HCT116 (cell line): ENCODE results near the gene EIF2AK3. TPM values are rescaled to one million over a fixed set of nuclear protein-coding genes. Genes with fewer than 3 reads are reported as not detected.

Experiments
- ATAC-seq: fragments of 200-7000 bp; cut with Tn5 transposase; 2 replicates; pipeline ENCODE4 v1.9.1; 2020; ENCODE audit warnings: mild to moderate bottlenecking, moderate library complexity
- BruUV-seq: library from RNA; stranded (reverse); fragments of 400-500 nt; replicated peaks from 2 replicates; lab custom pipeline; 2021; lab: Mats Ljungman, UMichigan
- CTCF ChIA-PET: fragments of 300-600 bp; sonication (Branson Sonifier 250); formaldehyde crosslinking; loops from one replicate; lab custom pipeline; 2021; ENCODE audit warnings: antibody characterized with exemption; lab: Charles Lee
- POLR2A ChIA-PET: fragments of 300-600, 350-600 bp; sonication (Branson Sonifier 250); formaldehyde crosslinking; loops from one replicate; lab custom pipeline; 2021; ENCODE audit warnings: antibody characterized with exemption; lab: Charles Lee
- RAD21 ChIA-PET, 2 experiments: fragments of 300-600 bp; sonication (Branson Sonifier 250); formaldehyde crosslinking; loops; one replicate each; lab custom pipeline; 2023; ENCODE audit warnings: low total read pairs in 2 of 2; ENCODE audit not compliant: uncharacterized antibody in 2 of 2, unreplicated experiment in 2 of 2, low non-redundant PET in 1 of 2; lab: Charles Lee
- DNase-seq: peaks from one replicate; pipeline ENCODE4 v3.0.0-alpha.2; 2010; ENCODE audit warnings: low read depth, low spot score
- H2AFZ ChIP-seq: fragments of 200-600 bp; shearing (Covaris generic), sonication (generic); 2 replicates; pipeline ENCODE4 v1.6.1; 2017; ENCODE audit warnings: low read depth, mixed run types, mixed read lengths, antibody characterized with exemption, low read length; ENCODE audit not compliant: poor library complexity, severe bottlenecking
- H3K27ac ChIP-seq: 2 replicates; pipeline ENCODE4 v1.5.1; 2012; ENCODE audit warnings: low read depth, low read length
- H3K27me3 ChIP-seq: fragments of 200-600 bp; sonication (generic); 2 replicates; pipeline ENCODE4 v1.6.1; 2016; ENCODE audit warnings: mixed run types, low read length, mixed read lengths; ENCODE audit not compliant: insufficient read depth
- H3K36me3 ChIP-seq, 2 experiments: fragments of 200-500 bp in 1 of 2; fragments of 200-600 bp in 1 of 2; sonication (Bioruptor generic) in 1 of 2; sonication (generic) in 1 of 2; 2 replicates each; pipeline versions ENCODE4 v1.5.1 to v1.6.1; 2014 to 2016; ENCODE audit warnings: low read length in 2 of 2, inconsistent platforms in 1 of 2, mixed read lengths in 1 of 2, mixed run types in 1 of 2; ENCODE audit not compliant: insufficient read depth in 2 of 2, control insufficient read depth in 1 of 2
- H3K4me1 ChIP-seq, 2 experiments: fragments of 200-600 bp in 1 of 2; sonication (generic) in 1 of 2; 2 replicates each; pipeline versions ENCODE4 v1.5.1 to v1.6.1; 2012 to 2017; ENCODE audit warnings: low read length in 2 of 2, inconsistent platforms in 1 of 2, mild to moderate bottlenecking in 1 of 2, mixed read lengths in 1 of 2, mixed run types in 1 of 2, moderate library complexity in 1 of 2; ENCODE audit not compliant: insufficient read depth in 2 of 2, control insufficient read depth in 1 of 2
- H3K4me2 ChIP-seq: fragments of 200-600 bp; sonication (generic); 2 replicates; pipeline ENCODE4 v1.6.1; 2017; ENCODE audit warnings: mixed run types, low read length, mixed read lengths
- H3K4me3 ChIP-seq, 2 experiments: fragments of 200-600 bp in 1 of 2; sonication (generic) in 1 of 2; replicated peaks in 1 of 2; 2 replicates each; pipeline ENCODE4 v1.5.1; 2011 to 2016; ENCODE audit warnings: low read length in 2 of 2, control low read depth in 1 of 2, low read depth in 1 of 2, mild to moderate bottlenecking in 1 of 2, mixed read lengths in 1 of 2, mixed run types in 1 of 2
- H3K79me2 ChIP-seq: fragments of 200-600 bp; sonication (generic); 2 replicates; pipeline ENCODE4 v1.6.1; 2017; ENCODE audit warnings: mild to moderate bottlenecking, mixed run types, low read length, moderate library complexity, mixed read lengths; ENCODE audit not compliant: insufficient read depth
- H3K9ac ChIP-seq: fragments of 200-600 bp; sonication (generic); 2 replicates; pipeline ENCODE4 v1.6.1; 2016; ENCODE audit warnings: low read length, mixed read lengths
- H3K9me2 ChIP-seq: fragments of 200-600 bp; sonication (generic), shearing (Covaris generic); 2 replicates; pipeline ENCODE4 v1.6.1; 2017; ENCODE audit warnings: mixed run types, mild to moderate bottlenecking, moderate library complexity; ENCODE audit not compliant: insufficient read depth
- H3K9me3 ChIP-seq, 2 experiments: fragments of 200-500 bp in 1 of 2; fragments of 200-600 bp in 1 of 2; sonication (Bioruptor generic) in 1 of 2; sonication (generic) in 1 of 2; 2 replicates each; pipeline ENCODE4 v1.6.1; 2014 to 2017; ENCODE audit warnings: low read length in 2 of 2, mixed read lengths in 2 of 2, inconsistent platforms in 1 of 2, low read depth in 1 of 2, mild to moderate bottlenecking in 1 of 2, mixed run types in 1 of 2, moderate library complexity in 1 of 2; ENCODE audit not compliant: control insufficient read depth in 1 of 2, insufficient read depth in 1 of 2
- H4K20me1 ChIP-seq: fragments of 200-600 bp; sonication (generic), shearing (Covaris generic); 2 replicates; pipeline ENCODE4 v1.6.1; 2017; ENCODE audit warnings: mixed run types, mild to moderate bottlenecking, moderate library complexity; ENCODE audit not compliant: insufficient read depth
- CBX3 ChIP-seq: IDR thresholded peaks from 2 replicates; pipeline ENCODE4 v1.6.1; 2012; ENCODE audit warnings: low read depth
- CEBPB ChIP-seq: IDR thresholded peaks from 2 replicates; pipeline ENCODE4 v1.6.1; 2012; ENCODE audit warnings: low read depth
- EGR1 ChIP-seq: IDR thresholded peaks from 2 replicates; pipeline ENCODE4 v1.6.1; 2012; ENCODE audit warnings: low read depth
- EZH2 ChIP-seq: fragments of 200-600 bp; sonication (generic); IDR thresholded peaks from 2 replicates; pipeline ENCODE4 v1.6.1; 2017; ENCODE audit warnings: antibody characterized with exemption, mixed run types
- EZH2phosphoT487 ChIP-seq: fragments of 200-600 bp; IDR thresholded peaks from 2 replicates; pipeline ENCODE4 v1.6.1; 2018; ENCODE audit warnings: antibody characterized with exemption, borderline replicate concordance
- FOSL1 ChIP-seq: IDR thresholded peaks from 2 replicates; pipeline ENCODE4 v1.6.1; 2012; ENCODE audit warnings: low read depth
- JUND ChIP-seq: IDR thresholded peaks from 2 replicates; pipeline ENCODE4 v1.6.1; 2012
- POLR2A ChIP-seq: IDR thresholded peaks from 2 replicates; pipeline ENCODE4 v1.7.0; 2011; ENCODE audit warnings: borderline replicate concordance; ENCODE audit not compliant: insufficient read depth, insufficient read length; ENCODE audit errors: extremely low read depth
- RAD21 ChIP-seq: IDR thresholded peaks from 2 replicates; pipeline ENCODE4 v1.6.1; 2012; ENCODE audit warnings: low read depth, mild to moderate bottlenecking
- SIN3A ChIP-seq: IDR thresholded peaks from 2 replicates; pipeline ENCODE4 v1.6.1; 2012; ENCODE audit warnings: low read depth
- SP1 ChIP-seq: IDR thresholded peaks from 2 replicates; pipeline ENCODE4 v1.6.1; 2012; ENCODE audit warnings: low read depth
- SRF ChIP-seq: IDR thresholded peaks from 2 replicates; pipeline ENCODE4 v1.6.1; 2012; ENCODE audit warnings: low read depth
- TCF7L2 ChIP-seq: IDR thresholded peaks from 2 replicates; pipeline ENCODE4 v1.7.0; 2011; ENCODE audit warnings: borderline replicate concordance, inconsistent platforms; ENCODE audit not compliant: insufficient read depth, insufficient read length; ENCODE audit errors: extremely low read depth
- YY1 ChIP-seq: IDR thresholded peaks from 2 replicates; pipeline ENCODE4 v1.6.1; 2011; ENCODE audit warnings: low read length, low read depth, moderate library complexity, mild to moderate bottlenecking; ENCODE audit not compliant: insufficient replicate concordance; ENCODE audit errors: extremely low read depth
- ZBTB33 ChIP-seq: IDR thresholded peaks from 2 replicates; pipeline ENCODE4 v1.6.1; 2011; ENCODE audit warnings: mild to moderate bottlenecking, low read length, moderate library complexity; ENCODE audit not compliant: insufficient replicate concordance; ENCODE audit errors: extremely low read depth
- ZNF274 ChIP-seq: fragments of 200-500 bp; sonication (Bioruptor generic); IDR thresholded peaks from 2 replicates; pipeline ENCODE4 v1.6.1; 2014; ENCODE audit warnings: mild to moderate bottlenecking, low read depth, low read length, inconsistent platforms
- intact Hi-C: fragments of 100-400 bp; cut with micrococcal nuclease; formaldehyde crosslinking; loops from 2 replicates; pipeline ENCODE4 v1.10.0; 2022
- total RNA-seq: library from RNA; stranded (reverse); gene quantifications from one replicate; pipeline ENCODE4 v1.2.1, GENCODE V29; 2021; ENCODE audit not compliant: unreplicated experiment
- TF ChIP-seq, protein P1 (sequence below): IDR thresholded peaks from 2 replicates; pipeline ENCODE4 v1.6.1; 2012; ENCODE audit warnings: low read depth
- TF ChIP-seq, protein P2 (sequence below), 3 experiments: fragments of 200-600 bp in 1 of 3; sonication (generic) in 1 of 3; IDR thresholded peaks in 2 of 3; conservative IDR thresholded peaks in 1 of 3; 2 replicates each; pipeline ENCODE4 v1.5.1; 2012 to 2017; ENCODE audit warnings: low read depth in 2 of 3, low read length in 2 of 3, antibody characterized with exemption in 1 of 3, borderline replicate concordance in 1 of 3, control low read depth in 1 of 3, mild to moderate bottlenecking in 1 of 3, mixed read lengths in 1 of 3, mixed run types in 1 of 3, moderate library complexity in 1 of 3; ENCODE audit not compliant: insufficient read depth in 1 of 3
- TF ChIP-seq, protein P3 (sequence below): IDR thresholded peaks from 2 replicates; pipeline ENCODE4 v1.6.1; 2012

The EIF2AK3 gene
- total RNA-seq, 1 experiment from 2014 or later: 8.9 TPM

DNA sequence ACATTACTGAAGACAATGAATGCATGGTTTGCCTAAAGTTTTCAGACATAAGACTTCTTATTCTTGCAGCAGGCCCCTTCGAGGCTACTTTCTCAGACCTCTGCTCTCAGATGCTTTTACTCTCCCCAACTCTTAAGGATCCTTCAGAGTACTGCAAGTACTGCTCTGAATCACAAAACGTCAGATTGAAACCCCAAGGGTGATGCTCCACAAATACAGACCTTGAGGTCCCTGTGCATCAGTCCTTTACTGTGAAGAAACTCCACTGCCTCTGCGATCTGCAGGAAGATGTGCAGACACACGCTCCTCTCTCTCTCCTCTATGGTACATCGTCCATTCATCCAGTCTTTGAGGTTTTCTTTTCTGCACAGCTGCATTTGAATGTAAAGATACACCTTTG lies 52.8 kb downstream of the EIF2AK3 start:
- no peaks in the 10 kb centered on the region for H3K9me3 ChIP-seq
- H4K20me1 ChIP-seq: no peaks in the 10 kb centered on the region
- CTCF ChIA-PET: no interaction called here
- H3K9me2 ChIP-seq: no peaks in the 10 kb centered on the region
- BruUV-seq: no TSS peak
- TF ChIP-seq RAD21: no peak
- no peak for TF ChIP-seq SRF
- TF ChIP-seq YY1: no peak
- TF ChIP-seq SIN3A: no peak
- no peak for TF ChIP-seq POLR2A
- no peak for TF ChIP-seq JUND
- TF ChIP-seq CEBPB: no peak
- TF ChIP-seq, protein P1, sequence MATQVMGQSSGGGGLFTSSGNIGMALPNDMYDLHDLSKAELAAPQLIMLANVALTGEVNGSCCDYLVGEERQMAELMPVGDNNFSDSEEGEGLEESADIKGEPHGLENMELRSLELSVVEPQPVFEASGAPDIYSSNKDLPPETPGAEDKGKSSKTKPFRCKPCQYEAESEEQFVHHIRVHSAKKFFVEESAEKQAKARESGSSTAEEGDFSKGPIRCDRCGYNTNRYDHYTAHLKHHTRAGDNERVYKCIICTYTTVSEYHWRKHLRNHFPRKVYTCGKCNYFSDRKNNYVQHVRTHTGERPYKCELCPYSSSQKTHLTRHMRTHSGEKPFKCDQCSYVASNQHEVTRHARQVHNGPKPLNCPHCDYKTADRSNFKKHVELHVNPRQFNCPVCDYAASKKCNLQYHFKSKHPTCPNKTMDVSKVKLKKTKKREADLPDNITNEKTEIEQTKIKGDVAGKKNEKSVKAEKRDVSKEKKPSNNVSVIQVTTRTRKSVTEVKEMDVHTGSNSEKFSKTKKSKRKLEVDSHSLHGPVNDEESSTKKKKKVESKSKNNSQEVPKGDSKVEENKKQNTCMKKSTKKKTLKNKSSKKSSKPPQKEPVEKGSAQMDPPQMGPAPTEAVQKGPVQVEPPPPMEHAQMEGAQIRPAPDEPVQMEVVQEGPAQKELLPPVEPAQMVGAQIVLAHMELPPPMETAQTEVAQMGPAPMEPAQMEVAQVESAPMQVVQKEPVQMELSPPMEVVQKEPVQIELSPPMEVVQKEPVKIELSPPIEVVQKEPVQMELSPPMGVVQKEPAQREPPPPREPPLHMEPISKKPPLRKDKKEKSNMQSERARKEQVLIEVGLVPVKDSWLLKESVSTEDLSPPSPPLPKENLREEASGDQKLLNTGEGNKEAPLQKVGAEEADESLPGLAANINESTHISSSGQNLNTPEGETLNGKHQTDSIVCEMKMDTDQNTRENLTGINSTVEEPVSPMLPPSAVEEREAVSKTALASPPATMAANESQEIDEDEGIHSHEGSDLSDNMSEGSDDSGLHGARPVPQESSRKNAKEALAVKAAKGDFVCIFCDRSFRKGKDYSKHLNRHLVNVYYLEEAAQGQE: no peak
- TF ChIP-seq ZNF274: no peak
- no peak for TF ChIP-seq ZBTB33
- no peak for TF ChIP-seq EZH2phosphoT487
- TF ChIP-seq, protein P2, sequence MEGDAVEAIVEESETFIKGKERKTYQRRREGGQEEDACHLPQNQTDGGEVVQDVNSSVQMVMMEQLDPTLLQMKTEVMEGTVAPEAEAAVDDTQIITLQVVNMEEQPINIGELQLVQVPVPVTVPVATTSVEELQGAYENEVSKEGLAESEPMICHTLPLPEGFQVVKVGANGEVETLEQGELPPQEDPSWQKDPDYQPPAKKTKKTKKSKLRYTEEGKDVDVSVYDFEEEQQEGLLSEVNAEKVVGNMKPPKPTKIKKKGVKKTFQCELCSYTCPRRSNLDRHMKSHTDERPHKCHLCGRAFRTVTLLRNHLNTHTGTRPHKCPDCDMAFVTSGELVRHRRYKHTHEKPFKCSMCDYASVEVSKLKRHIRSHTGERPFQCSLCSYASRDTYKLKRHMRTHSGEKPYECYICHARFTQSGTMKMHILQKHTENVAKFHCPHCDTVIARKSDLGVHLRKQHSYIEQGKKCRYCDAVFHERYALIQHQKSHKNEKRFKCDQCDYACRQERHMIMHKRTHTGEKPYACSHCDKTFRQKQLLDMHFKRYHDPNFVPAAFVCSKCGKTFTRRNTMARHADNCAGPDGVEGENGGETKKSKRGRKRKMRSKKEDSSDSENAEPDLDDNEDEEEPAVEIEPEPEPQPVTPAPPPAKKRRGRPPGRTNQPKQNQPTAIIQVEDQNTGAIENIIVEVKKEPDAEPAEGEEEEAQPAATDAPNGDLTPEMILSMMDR (IDR thresholded peaks at IDR 0.05 in 2 of 3, conservative IDR thresholded peaks at IDR 0.05 in 1 of 3; ENCODE audit: borderline replicate concordance in 1 of 3, insufficient read depth in 1 of 3, low read depth in 2 of 3, low read length in 2 of 3): no peak
- TF ChIP-seq SP1: no peak
- no peak for TF ChIP-seq TCF7L2
- TF ChIP-seq EGR1: no peak
- TF ChIP-seq FOSL1: no peak
- TF ChIP-seq EZH2: no peak
- TF ChIP-seq, protein P3, sequence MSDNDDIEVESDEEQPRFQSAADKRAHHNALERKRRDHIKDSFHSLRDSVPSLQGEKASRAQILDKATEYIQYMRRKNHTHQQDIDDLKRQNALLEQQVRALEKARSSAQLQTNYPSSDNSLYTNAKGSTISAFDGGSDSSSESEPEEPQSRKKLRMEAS: no peak
- no peak for TF ChIP-seq CBX3
- H3K79me2 ChIP-seq: no peaks in the 10 kb centered on the region
- H3K36me3 ChIP-seq: peaks cover 4 to 10% of the 10 kb centered on the region in 2 experiments; a peak in 2 of 4 replicates
- intact Hi-C loops: no loop called here
- H3K27ac ChIP-seq: no peak overlapping the region
- H3K4me1 ChIP-seq: no peaks in the 10 kb centered on the region
- no peak overlapping the region for H3K9ac ChIP-seq
- no peak overlapping the region for H3K4me2 ChIP-seq
- no peak overlapping the region for H2AFZ ChIP-seq
- no peak overlapping the region for H3K4me3 ChIP-seq
- POLR2A ChIA-PET: no interaction called here
- no peak for ATAC-seq
- DNase-seq: no peak
- no peaks in the 10 kb centered on the region for H3K27me3 ChIP-seq
- RAD21 ChIA-PET: no interaction called here
